ENCODE data around the gene BAIAP2. TPM values are rescaled to one million over a fixed set of nuclear protein-coding genes. Genes with fewer than 3 reads are reported as not detected.

BAIAP2 gene
- total and polyA plus RNA-seq, 10 of the 15 experiments (the other 5 are each of a cell fraction or from before 2014, with no cell fraction given) = 0.15 to 1.2 (median 0.46) TPM; not detected in 2

DNA sequence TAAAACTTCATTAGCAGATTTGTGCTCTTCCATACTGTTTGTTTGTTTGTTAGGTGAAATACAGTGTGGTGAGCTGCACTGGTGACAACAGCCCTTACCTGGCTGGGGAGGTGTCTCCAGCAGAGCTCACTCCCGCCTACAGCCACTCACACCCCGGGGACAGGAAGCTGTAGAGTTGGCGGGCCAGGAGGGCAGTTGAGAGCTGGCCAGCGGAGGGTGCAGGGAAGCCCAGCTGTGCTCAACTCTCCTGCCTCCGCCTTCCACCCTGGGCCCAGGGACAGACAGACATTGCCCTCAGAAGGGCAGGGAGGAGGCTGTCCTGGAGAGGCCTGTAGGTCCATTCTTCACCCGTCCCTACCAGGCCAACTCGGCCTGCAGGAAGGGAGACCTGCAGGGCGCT is 81.8 kb downstream of the BAIAP2 start:
- no peaks in the 10 kb centered on the region for H3K36me3 ChIP-seq (ENCODE audit: control insufficient read depth in 2 of 2, insufficient read depth in 2 of 2, low read length in 1 of 2)
- FAIRE-seq (no peak), ATAC-seq (no peak), DNase-seq (ENCODE audit: low read depth, low spot score) (no peak)
- H3K27ac ChIP-seq (ENCODE audit: control insufficient read depth, insufficient read depth) = no peak overlapping the region
- H4K20me1 ChIP-seq (ENCODE audit: control insufficient read depth, insufficient read depth) = no peaks in the 10 kb centered on the region
- intact Hi-C loops (cut with micrococcal nuclease; ENCODE audit: unreplicated experiment) (no loop called here), in situ Hi-C loops (cut with MboI) (no loop called here)
- ChIA-PET SMC1A (ENCODE audit: uncharacterized antibody, unreplicated experiment) (interaction anchor here (0.6 kb wide), 1 partner anchor 385 kb away, joined by 4 read pairs; no protein-coding TSS in a partner anchor), RAD21 (ENCODE audit: unreplicated experiment) (no interaction called here), POLR2A (no interaction called here), CTCF (interaction anchor here (1.0 kb wide), 1 partner anchor 55 kb away, joined by 3 read pairs; no protein-coding TSS in a partner anchor)
- no peaks in the 10 kb centered on the region for H3K79me2 ChIP-seq (ENCODE audit: control insufficient read depth, insufficient read depth, low read length)
- WGBS (ENCODE audit: insufficient coverage, insufficient replicate concordance, low lambda C conversion rate, missing lambda C conversion rate) = 40% methylated on average over 7 of the region's 8 CpGs
- no peak overlapping the region for H3K4me2 ChIP-seq (ENCODE audit: control insufficient read depth, insufficient read depth)
- H3K9ac ChIP-seq (ENCODE audit: control insufficient read depth, insufficient read depth, low read length) = no peak overlapping the region
- no peak overlapping the region for H3K4me3 ChIP-seq
- no TSS peak for BruUV-seq (replicated peaks)
- no peaks in the 10 kb centered on the region for H3K4me1 ChIP-seq (ENCODE audit: control insufficient read depth, insufficient read depth, low read length)
- H3K27me3 ChIP-seq (replicated peaks in 1 of 2; ENCODE audit: control insufficient read depth in 2 of 2, insufficient read depth in 2 of 2, low read length in 1 of 2) = no peaks in the 10 kb centered on the region; a peak in 1 of 4 replicates
- H2AFZ ChIP-seq (ENCODE audit: control insufficient read depth, low read depth, low read length) = no peak overlapping the region
- TF ChIP-seq CEBPB (IDR thresholded peaks at IDR 0.05; ENCODE audit: borderline replicate concordance in 1 of 2, low read depth in 2 of 2, low read length in 2 of 2) (no peak), SIN3A (IDR thresholded peaks at IDR 0.05; ENCODE audit: low read depth, low read length) (no peak)
- TF ChIP-seq, protein P1, sequence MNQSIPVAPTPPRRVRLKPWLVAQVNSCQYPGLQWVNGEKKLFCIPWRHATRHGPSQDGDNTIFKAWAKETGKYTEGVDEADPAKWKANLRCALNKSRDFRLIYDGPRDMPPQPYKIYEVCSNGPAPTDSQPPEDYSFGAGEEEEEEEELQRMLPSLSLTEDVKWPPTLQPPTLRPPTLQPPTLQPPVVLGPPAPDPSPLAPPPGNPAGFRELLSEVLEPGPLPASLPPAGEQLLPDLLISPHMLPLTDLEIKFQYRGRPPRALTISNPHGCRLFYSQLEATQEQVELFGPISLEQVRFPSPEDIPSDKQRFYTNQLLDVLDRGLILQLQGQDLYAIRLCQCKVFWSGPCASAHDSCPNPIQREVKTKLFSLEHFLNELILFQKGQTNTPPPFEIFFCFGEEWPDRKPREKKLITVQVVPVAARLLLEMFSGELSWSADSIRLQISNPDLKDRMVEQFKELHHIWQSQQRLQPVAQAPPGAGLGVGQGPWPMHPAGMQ (IDR thresholded peaks at IDR 0.05; ENCODE audit: borderline replicate concordance) = no peak
- TF ChIP-seq, protein P2, sequence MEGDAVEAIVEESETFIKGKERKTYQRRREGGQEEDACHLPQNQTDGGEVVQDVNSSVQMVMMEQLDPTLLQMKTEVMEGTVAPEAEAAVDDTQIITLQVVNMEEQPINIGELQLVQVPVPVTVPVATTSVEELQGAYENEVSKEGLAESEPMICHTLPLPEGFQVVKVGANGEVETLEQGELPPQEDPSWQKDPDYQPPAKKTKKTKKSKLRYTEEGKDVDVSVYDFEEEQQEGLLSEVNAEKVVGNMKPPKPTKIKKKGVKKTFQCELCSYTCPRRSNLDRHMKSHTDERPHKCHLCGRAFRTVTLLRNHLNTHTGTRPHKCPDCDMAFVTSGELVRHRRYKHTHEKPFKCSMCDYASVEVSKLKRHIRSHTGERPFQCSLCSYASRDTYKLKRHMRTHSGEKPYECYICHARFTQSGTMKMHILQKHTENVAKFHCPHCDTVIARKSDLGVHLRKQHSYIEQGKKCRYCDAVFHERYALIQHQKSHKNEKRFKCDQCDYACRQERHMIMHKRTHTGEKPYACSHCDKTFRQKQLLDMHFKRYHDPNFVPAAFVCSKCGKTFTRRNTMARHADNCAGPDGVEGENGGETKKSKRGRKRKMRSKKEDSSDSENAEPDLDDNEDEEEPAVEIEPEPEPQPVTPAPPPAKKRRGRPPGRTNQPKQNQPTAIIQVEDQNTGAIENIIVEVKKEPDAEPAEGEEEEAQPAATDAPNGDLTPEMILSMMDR (IDR thresholded peaks at IDR 0.05 in 2 of 3, conservative IDR thresholded peaks at IDR 0.05 in 1 of 3; ENCODE audit: control insufficient read depth in 2 of 3, extremely low read depth in 1 of 3, insufficient read depth in 1 of 3, low read depth in 3 of 3, low read length in 3 of 3) = no peak
- H3K9me3 ChIP-seq (replicated peaks; ENCODE audit: control insufficient read depth, insufficient read depth, low read length) = no peaks in the 10 kb centered on the region
